Astrocyte of the spinal cord (primary cell): Measurements from ENCODE around the gene OMA1.

ENCODE experiments used
- DNase-seq: peaks from one replicate; pipeline ENCODE4 v3.0.0; 2011; ENCODE audit warnings: low read depth, low spot score
- H3K4me3 ChIP-seq: 2 replicates; pipeline ENCODE4 v1.5.1; 2011; ENCODE audit warnings: low read depth, mild to moderate bottlenecking, low read length, moderate library complexity
- in situ Hi-C: cut with HindIII; loops from 2 replicates; pipeline ENCODE4 v1.10.0; 2017; ENCODE audit warnings: low sequenced_read_pairs
- TF ChIP-seq, protein P1 (sequence below): IDR thresholded peaks from 2 replicates; pipeline ENCODE4 v1.5.1; 2012; ENCODE audit warnings: low read depth, mild to moderate bottlenecking, low read length, inconsistent platforms

Gene OMA1

DNA sequence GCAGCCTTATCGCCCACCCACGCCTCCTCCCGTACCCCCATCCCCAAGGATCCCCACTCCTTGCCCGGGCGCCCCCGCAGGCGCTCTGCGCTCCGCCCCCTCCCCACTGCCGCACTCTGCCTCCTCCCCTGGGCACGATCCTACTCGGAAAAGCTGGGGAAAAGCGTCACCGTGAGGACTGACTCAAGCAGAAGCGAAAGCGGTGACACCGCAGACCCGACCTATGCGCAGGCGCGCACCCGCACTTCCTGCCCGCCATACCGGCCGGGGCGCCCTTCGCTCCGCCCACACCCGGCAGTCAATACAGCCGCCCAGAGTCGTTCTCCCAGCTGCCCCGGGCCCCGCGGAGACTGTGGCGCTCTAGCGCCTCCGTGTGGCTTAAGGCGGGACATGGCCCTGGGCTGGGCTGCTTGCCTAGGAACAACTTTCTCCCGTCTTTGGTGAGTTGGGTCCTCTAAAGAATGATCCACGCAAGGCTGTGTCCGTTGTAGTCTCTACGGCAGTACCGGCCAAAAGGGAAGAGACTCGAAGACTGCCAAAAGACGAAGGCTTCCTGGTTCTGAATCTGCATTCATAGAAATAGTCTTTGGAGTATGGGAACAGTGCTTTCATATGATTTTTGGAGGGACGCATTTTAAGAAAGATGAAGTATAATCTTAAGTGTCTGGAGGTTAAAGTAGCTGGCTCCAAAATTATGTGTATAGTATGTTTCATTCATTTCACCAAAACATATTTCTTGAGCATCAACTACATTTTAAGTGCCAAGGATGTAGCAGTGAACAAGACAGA lies at the start of gene OMA1:
TSS of gene OMA1 (minus strand) at position 207 of the 789 bp plus-strand sequence. CDS start 7,432 bp downstream, outside the sequence.
- DNase-seq: peak; percentile 99
- H3K4me3 ChIP-seq: peak within 1 kb of the TSS; percentile 74
- in situ Hi-C loops: no loop called here
- TF ChIP-seq, protein P1, sequence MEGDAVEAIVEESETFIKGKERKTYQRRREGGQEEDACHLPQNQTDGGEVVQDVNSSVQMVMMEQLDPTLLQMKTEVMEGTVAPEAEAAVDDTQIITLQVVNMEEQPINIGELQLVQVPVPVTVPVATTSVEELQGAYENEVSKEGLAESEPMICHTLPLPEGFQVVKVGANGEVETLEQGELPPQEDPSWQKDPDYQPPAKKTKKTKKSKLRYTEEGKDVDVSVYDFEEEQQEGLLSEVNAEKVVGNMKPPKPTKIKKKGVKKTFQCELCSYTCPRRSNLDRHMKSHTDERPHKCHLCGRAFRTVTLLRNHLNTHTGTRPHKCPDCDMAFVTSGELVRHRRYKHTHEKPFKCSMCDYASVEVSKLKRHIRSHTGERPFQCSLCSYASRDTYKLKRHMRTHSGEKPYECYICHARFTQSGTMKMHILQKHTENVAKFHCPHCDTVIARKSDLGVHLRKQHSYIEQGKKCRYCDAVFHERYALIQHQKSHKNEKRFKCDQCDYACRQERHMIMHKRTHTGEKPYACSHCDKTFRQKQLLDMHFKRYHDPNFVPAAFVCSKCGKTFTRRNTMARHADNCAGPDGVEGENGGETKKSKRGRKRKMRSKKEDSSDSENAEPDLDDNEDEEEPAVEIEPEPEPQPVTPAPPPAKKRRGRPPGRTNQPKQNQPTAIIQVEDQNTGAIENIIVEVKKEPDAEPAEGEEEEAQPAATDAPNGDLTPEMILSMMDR: peak; percentile 97

DNA sequence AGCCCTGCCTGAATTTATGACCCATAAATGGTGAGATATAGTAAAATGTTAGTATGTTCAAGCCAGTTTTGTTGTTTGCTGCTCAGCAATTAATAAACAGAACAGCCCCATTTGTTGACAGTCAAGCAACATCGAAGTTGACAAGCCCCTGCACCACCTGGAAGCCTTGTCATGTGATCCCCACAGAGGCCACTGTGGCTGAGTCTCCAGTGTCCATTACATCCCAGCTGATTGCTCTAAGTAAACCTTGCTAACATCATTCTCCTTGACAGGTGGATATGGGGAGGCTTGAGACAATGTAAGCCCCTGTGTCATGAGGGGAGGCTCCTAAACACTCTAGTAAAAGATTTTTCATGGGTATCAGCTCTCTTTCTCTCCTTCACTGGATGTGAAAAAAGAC lies 48.0 kb upstream of the OMA1 start:
- in situ Hi-C loops: no loop called here

DNA sequence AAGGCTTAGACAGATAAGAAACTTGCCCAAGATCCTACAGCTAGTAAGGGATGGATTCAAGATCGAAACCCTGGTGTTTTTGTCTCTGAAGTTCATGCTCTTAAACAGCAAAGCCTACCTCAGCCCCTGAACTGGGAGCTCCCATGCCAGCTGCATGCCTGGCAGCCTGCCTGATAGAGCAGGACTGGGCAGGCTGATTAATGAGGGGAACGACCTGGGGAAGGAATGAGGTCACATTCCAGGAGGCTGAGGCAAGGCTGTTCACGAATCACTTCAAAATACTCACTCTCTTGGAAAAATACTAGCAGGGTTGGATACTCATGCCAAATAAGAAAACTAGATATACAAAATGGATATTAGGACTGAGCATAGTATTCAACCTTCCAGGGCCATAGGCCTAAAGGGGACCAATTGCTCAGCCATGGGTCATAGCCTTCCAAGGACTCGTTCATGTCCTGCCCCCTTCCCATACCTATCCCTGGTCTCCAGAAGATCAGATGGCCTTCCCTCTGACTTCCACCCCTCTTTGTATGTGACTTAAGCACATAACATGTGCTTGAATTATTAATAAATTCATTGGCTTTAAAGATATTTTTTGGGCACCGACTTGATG lies 46.1 kb upstream of the OMA1 start:
- TF ChIP-seq, protein P1: no peak
- in situ Hi-C loops: no loop called here

More for the DNA sequence above, 48.0 kb upstream of the OMA1 start:
- no peak overlapping the region for H3K4me3 ChIP-seq
- TF ChIP-seq, protein P1: no peak
- DNase-seq: no peak

DNA sequence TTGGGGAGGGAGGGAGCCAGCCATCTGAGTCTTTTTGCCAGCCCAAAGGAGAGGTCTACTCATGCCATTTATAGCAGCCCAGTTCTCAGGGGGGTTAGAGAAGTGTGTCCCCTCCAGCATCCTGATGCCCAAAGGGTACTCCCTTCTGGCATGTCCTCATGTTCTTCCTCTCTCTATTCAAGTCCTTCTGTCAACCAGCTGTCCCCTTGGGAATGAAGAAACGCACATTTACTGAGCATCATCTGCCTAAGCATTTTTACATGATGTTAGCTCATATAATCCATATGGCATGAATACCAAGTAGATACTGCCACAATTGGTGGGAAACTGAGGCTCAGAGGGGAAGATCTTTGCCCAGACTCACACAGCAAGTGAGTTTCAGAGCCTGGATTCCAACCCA lies 45.3 kb upstream of the OMA1 start:
- TF ChIP-seq, protein P1: no peak
- no peak overlapping the region for H3K4me3 ChIP-seq
- DNase-seq: no peak
- in situ Hi-C loops: no loop called here

More for the DNA sequence above, 46.1 kb upstream of the OMA1 start:
- DNase-seq: peak; percentile 85
- no peak overlapping the region for H3K4me3 ChIP-seq

DNA sequence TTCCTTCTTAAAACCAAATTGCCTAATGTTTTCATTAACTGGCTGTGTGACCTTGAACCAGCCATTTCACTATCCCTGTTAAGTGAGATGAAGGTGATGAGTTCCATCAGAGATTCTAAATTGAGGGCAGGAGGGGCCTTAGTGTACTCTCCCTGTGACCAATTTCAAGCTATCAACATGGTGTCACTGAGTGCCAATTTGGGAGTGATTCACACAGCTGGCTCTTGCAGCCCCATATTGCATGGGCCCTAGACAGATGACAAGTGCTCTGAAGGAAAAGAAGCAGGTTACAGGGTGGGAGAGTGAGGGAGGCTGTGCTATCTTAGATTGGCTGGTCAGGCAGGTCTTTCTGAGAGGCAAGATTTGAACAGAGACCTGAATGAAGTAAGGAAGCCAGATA lies 43.5 kb upstream of the OMA1 start:
- no peak for DNase-seq
- in situ Hi-C loops: no loop called here
- TF ChIP-seq, protein P1: no peak
- no peak overlapping the region for H3K4me3 ChIP-seq

DNA sequence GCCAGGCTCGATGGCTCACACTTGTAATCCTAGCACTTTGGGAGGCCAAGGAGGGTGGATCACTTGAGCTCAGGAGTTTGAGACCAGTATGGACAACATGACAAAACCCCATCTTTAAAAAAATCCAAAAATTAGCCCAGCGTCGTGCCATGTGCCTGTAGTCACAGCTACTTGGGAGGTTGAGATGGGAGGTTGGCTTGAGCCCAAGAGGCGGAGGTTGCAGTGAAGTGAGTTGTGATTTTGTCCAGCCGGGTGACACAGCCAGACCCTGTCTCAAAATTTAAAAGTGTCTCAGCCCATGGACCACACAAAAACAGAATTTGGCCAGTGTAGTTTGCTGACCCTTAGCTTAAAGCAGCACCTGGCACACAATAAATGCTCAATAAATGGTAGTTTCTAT lies 41.9 kb upstream of the OMA1 start:
- no peak overlapping the region for H3K4me3 ChIP-seq
- TF ChIP-seq, protein P1: no peak
- DNase-seq: no peak
- in situ Hi-C loops: no loop called here
